GM13977 (cell line): ENCODE results near the gene FARS2.

Experiments used
- DNase-seq: peaks from one replicate; pipeline ENCODE4 v3.0.0; 2012; ENCODE audit warnings: low spot score
- in situ Hi-C: fragments of 300-500 bp; cut with MboI; formaldehyde crosslinking; loops from one replicate; pipeline ENCODE4 v1.12.0; 2022; ENCODE audit warnings: low sequenced_read_pairs, low pct_unique_long_range_greater_than_20kb, mixed read lengths, inconsistent platforms; ENCODE audit not compliant: unreplicated experiment
- TF ChIP-seq, protein P1 (sequence below): IDR thresholded peaks from 2 replicates; pipeline ENCODE4 v1.5.1; 2012; ENCODE audit warnings: mild to moderate bottlenecking, control low read depth; ENCODE audit not compliant: insufficient read depth; ENCODE audit errors: extremely low read depth, missing control alignments

Gene FARS2

DNA sequence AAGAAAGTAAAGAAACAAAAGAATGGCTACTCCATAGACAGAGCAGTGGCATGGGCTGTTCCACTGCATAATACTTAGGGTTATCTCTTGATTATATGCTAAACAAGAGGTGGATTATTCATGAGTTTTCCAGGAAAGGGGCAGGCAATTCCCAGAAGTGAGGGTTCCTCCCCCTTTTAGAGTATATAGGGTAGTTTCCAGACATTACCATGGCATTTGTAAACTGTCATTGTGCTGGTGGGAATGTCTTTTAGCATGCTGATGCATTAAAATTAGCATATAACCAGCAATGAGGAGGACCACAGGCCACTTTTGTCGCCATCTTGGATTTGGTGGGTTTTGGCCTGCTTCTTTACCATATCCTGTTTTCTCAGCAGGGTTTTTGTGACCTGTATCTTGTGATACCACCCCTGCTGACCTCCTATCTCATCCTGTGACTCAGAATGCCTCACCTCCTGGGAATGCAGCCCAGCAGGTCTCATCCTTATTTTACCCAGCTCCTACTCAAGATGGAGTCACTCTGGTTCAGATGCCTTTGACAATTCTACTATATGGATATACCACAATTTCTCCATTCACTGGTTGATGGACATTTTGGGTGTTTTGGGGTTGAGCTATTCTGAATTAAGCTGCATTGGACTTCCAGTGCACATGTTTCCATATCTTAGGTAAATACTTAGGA is 280.6 kb downstream of the FARS2 start:
- in situ Hi-C loops = no loop called here
- no peak for DNase-seq
- TF ChIP-seq, protein P1, sequence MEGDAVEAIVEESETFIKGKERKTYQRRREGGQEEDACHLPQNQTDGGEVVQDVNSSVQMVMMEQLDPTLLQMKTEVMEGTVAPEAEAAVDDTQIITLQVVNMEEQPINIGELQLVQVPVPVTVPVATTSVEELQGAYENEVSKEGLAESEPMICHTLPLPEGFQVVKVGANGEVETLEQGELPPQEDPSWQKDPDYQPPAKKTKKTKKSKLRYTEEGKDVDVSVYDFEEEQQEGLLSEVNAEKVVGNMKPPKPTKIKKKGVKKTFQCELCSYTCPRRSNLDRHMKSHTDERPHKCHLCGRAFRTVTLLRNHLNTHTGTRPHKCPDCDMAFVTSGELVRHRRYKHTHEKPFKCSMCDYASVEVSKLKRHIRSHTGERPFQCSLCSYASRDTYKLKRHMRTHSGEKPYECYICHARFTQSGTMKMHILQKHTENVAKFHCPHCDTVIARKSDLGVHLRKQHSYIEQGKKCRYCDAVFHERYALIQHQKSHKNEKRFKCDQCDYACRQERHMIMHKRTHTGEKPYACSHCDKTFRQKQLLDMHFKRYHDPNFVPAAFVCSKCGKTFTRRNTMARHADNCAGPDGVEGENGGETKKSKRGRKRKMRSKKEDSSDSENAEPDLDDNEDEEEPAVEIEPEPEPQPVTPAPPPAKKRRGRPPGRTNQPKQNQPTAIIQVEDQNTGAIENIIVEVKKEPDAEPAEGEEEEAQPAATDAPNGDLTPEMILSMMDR = no peak

DNA sequence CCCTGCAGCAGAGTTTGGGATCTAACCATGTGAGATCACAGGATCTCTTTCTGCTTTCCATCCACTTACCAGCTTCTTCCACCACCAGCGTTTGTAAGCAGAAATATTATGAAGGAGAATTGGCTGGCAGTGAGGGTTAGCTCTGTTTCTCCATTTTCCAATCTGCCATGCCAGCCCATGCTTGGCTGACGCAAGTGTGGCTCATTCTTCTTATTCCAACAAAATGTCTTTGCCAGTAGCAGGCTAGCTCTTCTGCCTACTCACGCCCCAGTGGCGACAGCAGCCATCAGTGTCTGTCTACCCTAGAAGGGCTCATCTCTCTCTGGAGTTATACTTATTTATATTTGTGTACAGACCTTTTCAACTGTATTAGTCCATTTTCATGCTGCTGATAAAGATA is 286.2 kb downstream of the FARS2 start:
- in situ Hi-C loops = no loop called here
- DNase-seq = no peak
- TF ChIP-seq, protein P1 = no peak

DNA sequence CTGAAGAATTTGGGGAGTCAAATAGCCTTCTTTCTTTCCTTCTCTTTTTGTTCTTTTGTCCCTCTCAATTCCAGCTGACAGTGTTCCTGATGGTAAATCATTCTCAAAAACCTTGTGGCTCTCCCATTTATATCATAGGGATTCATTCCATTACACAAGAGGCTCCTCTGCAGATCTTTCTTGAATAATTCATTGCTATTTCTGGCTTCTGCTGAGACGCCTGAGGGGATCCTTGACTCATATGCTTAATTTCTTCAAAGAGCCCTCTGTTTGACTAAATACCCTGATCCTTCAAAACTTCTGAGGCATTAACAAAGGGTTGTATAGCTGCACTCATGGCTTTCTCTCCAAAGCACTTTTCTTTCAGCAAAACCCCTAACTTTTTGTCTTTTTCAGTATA is 289.3 kb downstream of the FARS2 start:
- in situ Hi-C loops = no loop called here
- no peak for DNase-seq
- TF ChIP-seq, protein P1 = no peak

DNA sequence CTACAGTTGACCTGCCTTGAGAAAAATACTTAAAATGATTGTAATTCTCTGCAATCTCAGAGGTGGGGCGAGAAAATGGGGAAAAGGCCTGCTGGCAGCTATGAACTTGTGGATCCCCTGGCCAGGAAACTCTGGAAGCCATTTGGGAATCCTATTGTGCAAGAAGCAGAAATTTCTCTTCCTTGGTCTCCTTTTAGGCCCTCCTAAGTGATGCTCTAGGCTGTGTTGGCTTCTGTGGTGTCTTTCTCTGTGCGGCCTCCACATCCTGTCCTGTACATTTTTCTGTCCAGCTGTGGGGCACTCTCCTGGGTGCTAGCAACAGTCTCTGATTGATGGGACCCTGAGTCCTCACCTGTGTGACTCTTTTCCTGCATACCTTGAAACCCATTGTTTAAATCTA is 290.9 kb downstream of the FARS2 start:
- in situ Hi-C loops = no loop called here
- DNase-seq = no peak
- TF ChIP-seq, protein P1 = no peak

DNA sequence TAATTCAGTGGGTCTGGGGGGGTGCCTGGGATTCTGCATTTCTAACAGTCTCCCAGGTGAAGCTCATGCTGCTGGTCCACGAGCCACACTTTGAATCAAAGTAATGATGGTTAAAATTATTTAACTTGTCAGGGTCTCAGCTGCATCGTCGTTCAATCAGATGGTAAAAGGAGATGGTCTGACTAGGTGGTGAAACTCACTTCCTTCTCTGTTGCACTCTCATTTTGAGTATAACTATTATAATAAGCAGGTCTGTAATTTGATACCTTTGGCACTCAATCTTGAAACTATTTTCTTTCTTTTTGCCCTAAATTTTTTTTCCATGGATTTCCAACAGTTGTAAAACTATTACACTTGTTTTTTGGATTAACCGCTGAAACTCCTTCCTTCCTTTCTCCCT is 292.5 kb downstream of the FARS2 start:
- peak; percentile 24 for DNase-seq
- in situ Hi-C loops = no loop called here
- TF ChIP-seq, protein P1 = no peak

DNA sequence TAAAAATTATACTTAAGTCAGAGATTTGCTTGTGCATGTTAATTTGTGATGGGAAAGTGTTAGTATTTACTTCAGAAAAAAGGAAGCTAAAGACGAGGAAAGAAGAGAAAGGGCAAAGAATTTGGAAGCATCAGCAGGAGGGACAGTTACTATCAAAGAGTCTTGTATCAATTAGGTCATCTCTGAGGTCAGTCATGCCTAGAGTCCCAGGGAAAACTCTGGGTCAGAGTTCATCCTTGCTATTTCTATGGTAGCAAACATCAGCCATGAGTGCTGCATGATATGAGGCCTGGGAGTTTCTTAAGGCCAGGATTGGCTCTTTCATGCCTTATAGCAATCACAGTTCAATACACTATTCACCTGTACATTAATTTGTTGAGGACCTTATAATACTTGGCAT is 292.9 kb downstream of the FARS2 start:
- no peak for DNase-seq
- in situ Hi-C loops = no loop called here
- TF ChIP-seq, protein P1 = no peak
